ENCODE results near the gene CNTFR. TPM values are rescaled to one million over a fixed set of nuclear protein-coding genes. Genes with fewer than 3 reads are reported as not detected.

Gene CNTFR
- total and polyA plus RNA-seq, 10 of the 15 experiments (the other 5 are each of a cell fraction or from before 2014, with no cell fraction given) = not detected

GRCh38 chr9:34620061-34620994 lies 30.8 kb upstream of the CNTFR start, which contains the start of gene DCTN3 (continued):
- TF ChIP-seq ZBTB11 (CRISPR knock-in tag; IDR thresholded peaks at IDR 0.05) (no peak), MAX (IDR thresholded peaks at IDR 0.05; ENCODE audit: low read depth, low read length) (no peak), NR2F1 (conservative IDR thresholded peaks at IDR 0.05) (no peak), NR2C2 (IDR thresholded peaks at IDR 0.05; ENCODE audit: borderline replicate concordance, control insufficient read depth, insufficient read length, low read depth) (no peak), IRF5 (IDR thresholded peaks at IDR 0.05; ENCODE audit: borderline replicate concordance) (no peak), JUNB (IDR thresholded peaks at IDR 0.05) (no peak), CHD1 (IDR thresholded peaks at IDR 0.05; ENCODE audit: low read depth, low read length) (no peak), ZSCAN29 (IDR thresholded peaks at IDR 0.05) (no peak), RAD51 (IDR thresholded peaks at IDR 0.05) (no peak), SMARCA5 (IDR thresholded peaks at IDR 0.05) (no peak), NRF1 (conservative IDR thresholded peaks at IDR 0.05; ENCODE audit: low read depth, low read length) (no peak), FOXK2 (IDR thresholded peaks at IDR 0.05) (no peak), NFYB (IDR thresholded peaks at IDR 0.05; ENCODE audit: insufficient read depth, low read depth, low read length) (peak; percentile 83; the same call in 1 of the 2 replicates), NBN (IDR thresholded peaks at IDR 0.05) (0 out of 2 replicates have a peak, but pooled peaks have one; percentile 46), POLR2AphosphoS5 (IDR thresholded peaks at IDR 0.05; ENCODE audit: low read length) (peak; percentile 81), EGR1 (IDR thresholded peaks at IDR 0.05; ENCODE audit: borderline replicate concordance in 1 of 2, low read depth in 2 of 2, low read length in 2 of 2) (no peak), E4F1 (IDR thresholded peaks at IDR 0.05; ENCODE audit: borderline replicate concordance, partially characterized antibody) (no peak), CBFB (IDR thresholded peaks at IDR 0.05; ENCODE audit: low read depth) (no peak), MXI1 (IDR thresholded peaks at IDR 0.05; ENCODE audit: low read depth, low read length) (peak; percentile 42; the same call in 1 of the 2 replicates), STAT3 (IDR thresholded peaks at IDR 0.05; ENCODE audit: low read depth, low read length) (no peak), IRF4 (IDR thresholded peaks at IDR 0.05; ENCODE audit: low read depth, low read length) (no peak), HSF1 (IDR thresholded peaks at IDR 0.05; ENCODE audit: low read depth, low read length) (no peak)
